Epithelial cell of alveolus of lung (primary cell): Measurements from ENCODE around the gene ZNF789. TPM values are rescaled to one million over a fixed set of nuclear protein-coding genes. Genes with fewer than 3 reads are reported as not detected.

Experiments used
- total RNA-seq: library from RNA; depleted of rRNA; stranded (reverse); fragments of >200 nt; gene quantifications from 2 replicates; pipeline ENCODE4 v1.2.1, GENCODE V29; 2015

The ZNF789 gene
- total RNA-seq, result 4.4 and 5.5 TPM in 2 replicates

GRCh38 chr7:99472561-99473314 lies at the start of gene ZNF789:
Gene ZNF789 (plus strand): TSS chr7:99472890. CDS start chr7:99476457, 3,567 bp downstream.

GRCh38 chr7:99438573-99439480 lies 33.9 kb upstream of the ZNF789 start, which contains the start of the genes CPSF4 and PTCD1:
Gene CPSF4 (plus strand): TSS chr7:99438943. CDS start chr7:99439083, 140 bp downstream.
Gene PTCD1 (minus strand): TSS chr7:99438798. CDS start chr7:99435242, 3,556 bp downstream.

GRCh38 chr7:99499721-99500636 lies 27.3 kb downstream of the ZNF789 start, which contains the start of gene ZNF394:
Gene ZNF394 (minus strand): TSS chr7:99500281. CDS start chr7:99500093, 188 bp downstream.

GRCh38 chr7:99504603-99505323 lies 32.1 kb downstream of the ZNF789 start, which contains the start of gene ZKSCAN5:
Gene ZKSCAN5 (plus strand): TSS chr7:99504662. CDS start chr7:99506045, 1,383 bp downstream.

Other genes with a start within 250 kb of the ZNF789 start
- 0.26 TPM in 1 of 2 replicates, not detected in the other for gene MYH16, start 200.1 kb upstream of the ZNF789 start, total RNA-seq
- gene ARPC1A, start 147.0 kb upstream of the ZNF789 start, total RNA-seq, result 121 and 235 TPM in 2 replicates
- 172 and 382 TPM in 2 replicates for gene ARPC1B, start 98.2 kb upstream of the ZNF789 start, total RNA-seq
- 97.0 and 105 TPM in 2 replicates for gene PDAP1, start 64.3 kb upstream of the ZNF789 start, total RNA-seq
- gene BUD31, start 63.9 kb upstream of the ZNF789 start, total RNA-seq, result 105 and 108 TPM in 2 replicates
- 4.0 and 7.2 TPM in 2 replicates for gene PTCD1, start 34.1 kb upstream of the ZNF789 start, total RNA-seq
- gene CPSF4, start 33.9 kb upstream of the ZNF789 start, total RNA-seq, result 22.5 and 36.2 TPM in 2 replicates
- 2,095 and 2,779 TPM in 2 replicates for gene ATP5MF, start 6.7 kb upstream of the ZNF789 start, total RNA-seq
- 16.4 and 19.7 TPM in 2 replicates for gene ZNF394, start 27.4 kb downstream of the ZNF789 start, total RNA-seq
- 9.3 and 12.1 TPM in 2 replicates for gene ZKSCAN5, start 31.8 kb downstream of the ZNF789 start, total RNA-seq
- gene FAM200A, start 79.2 kb downstream of the ZNF789 start, total RNA-seq, result 5.8 and 17.9 TPM in 2 replicates
- 29.2 and 89.8 TPM in 2 replicates for gene ZNF655, start 85.8 kb downstream of the ZNF789 start, total RNA-seq
- 0.39 and 4.2 TPM in 2 replicates for gene TMEM225B, start 125.4 kb downstream of the ZNF789 start, total RNA-seq
- 5.6 and 17.0 TPM in 2 replicates for gene ZSCAN25, start 144.1 kb downstream of the ZNF789 start, total RNA-seq
- 0.24 and 0.39 TPM in 2 replicates for gene CYP3A5, start 207.1 kb downstream of the ZNF789 start, total RNA-seq